ENCODE data around the gene FGD1.

The FGD1 gene

DNA sequence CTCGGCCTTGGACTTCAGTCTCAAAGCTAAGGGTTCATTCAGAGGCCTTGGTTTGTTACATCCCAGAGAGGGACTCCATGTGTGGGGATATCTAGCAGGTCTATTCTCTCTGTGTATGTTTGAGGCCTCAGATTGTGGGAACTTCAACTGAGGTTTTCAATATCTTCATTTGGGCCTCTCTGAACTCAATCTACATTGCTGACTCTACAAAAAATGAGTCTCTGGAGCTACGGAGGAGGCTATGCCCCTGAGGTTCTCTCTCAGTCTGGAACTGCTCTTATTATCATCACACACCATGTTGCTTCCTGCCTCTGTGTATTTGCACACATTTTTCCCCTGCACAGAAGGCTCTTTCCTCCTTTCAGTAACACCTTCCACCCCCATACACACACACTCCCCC lies 60.9 kb downstream of the FGD1 start:
- no peak overlapping the region for H3K4me3 ChIP-seq (replicated peaks; ENCODE audit: low read depth, low read length)
- no peak for DNase-seq (ENCODE audit: low read depth)
- TF ChIP-seq CTCF (IDR thresholded peaks at IDR 0.05; ENCODE audit: low read length, missing control alignments): no peak

GRCh38 chrX:54430519-54430918 lies 65.5 kb downstream of the FGD1 start:
- no peak for DNase-seq (ENCODE audit: low read depth)
- no peak overlapping the region for H3K4me3 ChIP-seq (replicated peaks; ENCODE audit: low read depth, low read length)
- TF ChIP-seq CTCF (IDR thresholded peaks at IDR 0.05; ENCODE audit: low read length, missing control alignments): no peak

- H3K4me3 ChIP-seq (replicated peaks; ENCODE audit: low read depth, low read length): no peak overlapping the region
- no peak for TF ChIP-seq CTCF (IDR thresholded peaks at IDR 0.05; ENCODE audit: low read length, missing control alignments)
Measured at GRCh38 chrX:54427837-54428424, 68.1 kb downstream of the FGD1 start.

DNA sequence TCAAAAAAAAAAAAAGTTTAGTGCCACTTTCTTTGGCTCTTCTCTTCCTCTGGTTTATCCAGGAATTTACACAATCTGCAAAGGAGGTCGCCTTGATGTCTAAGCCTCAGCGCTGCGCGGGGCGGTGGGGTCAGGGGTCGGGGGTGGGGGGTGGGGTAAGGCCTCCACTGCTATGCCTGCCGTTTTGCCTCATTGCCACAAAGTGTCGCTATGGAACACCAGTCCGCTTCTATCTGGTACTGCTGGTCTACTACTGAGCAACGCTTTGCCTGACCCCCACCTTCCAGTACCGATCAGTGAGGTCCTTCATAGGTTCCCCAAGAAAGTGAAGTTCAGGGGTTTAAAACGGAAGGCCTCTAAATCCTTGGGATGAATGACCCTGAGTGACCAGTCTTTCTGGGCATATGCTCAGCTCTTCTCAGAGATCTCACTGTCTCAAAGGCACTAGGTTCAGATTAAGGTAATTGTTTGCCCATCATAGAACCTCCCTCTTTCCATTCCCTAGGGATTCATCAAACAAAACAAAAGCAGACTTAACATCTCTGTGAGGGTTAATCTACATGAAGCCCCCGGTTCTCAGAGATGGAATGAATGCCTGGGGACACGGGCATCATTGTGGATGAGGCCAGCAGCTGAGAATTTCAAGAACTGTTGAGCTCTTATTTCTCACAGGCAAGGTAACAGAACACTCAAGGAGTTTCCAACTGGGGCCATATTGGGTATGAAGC lies 72.7 kb downstream of the FGD1 start:
- peak; percentile 10 for DNase-seq (ENCODE audit: low read depth)
- no peak overlapping the region for H3K4me3 ChIP-seq (replicated peaks; ENCODE audit: low read depth, low read length)
- TF ChIP-seq CTCF (IDR thresholded peaks at IDR 0.05; ENCODE audit: low read length, missing control alignments): no peak

More at GRCh38 chrX:54427837-54428424, 68.1 kb downstream of the FGD1 start:
- DNase-seq (ENCODE audit: low read depth): no peak

GRCh38 chrX:54422168-54422567 lies 73.9 kb downstream of the FGD1 start:
- no peak for DNase-seq (ENCODE audit: low read depth)
- no peak overlapping the region for H3K4me3 ChIP-seq (replicated peaks; ENCODE audit: low read depth, low read length)
- no peak for TF ChIP-seq CTCF (IDR thresholded peaks at IDR 0.05; ENCODE audit: low read length, missing control alignments)

DNA sequence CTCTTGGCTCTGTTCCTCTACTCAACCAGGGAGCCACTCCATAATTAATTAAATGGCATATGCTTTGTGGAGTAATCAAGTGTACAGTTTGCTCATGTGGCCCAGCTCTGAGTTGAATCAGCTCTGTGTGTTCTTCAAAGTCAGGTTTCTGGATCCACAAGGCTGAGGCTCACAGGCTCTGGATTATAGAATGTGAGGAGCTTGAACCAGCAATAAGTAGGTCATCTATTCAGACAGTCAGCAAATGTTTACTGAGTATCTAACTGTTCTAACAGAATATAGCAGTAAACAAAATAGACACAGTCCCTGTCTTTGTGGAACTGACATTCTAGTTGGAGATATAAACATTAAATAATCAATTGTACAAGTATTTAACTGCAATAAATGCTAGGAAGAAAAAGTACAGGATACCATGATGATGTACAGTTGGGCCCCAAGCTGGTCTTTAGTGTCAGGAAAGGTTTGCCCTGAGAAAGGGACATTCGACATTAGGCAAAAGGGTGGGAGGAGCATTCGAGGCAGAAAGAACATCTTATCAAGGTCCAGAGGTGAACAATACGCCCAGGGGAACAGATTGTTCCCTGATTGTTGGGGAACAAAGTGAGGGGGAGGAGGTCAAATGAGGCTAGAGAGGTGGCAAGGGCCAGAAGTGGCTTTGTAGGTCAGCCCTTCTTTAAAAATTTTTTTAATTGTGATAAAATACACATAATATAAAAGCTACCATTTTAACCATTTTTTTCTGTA lies 76.3 kb downstream of the FGD1 start:
- no peak for TF ChIP-seq CTCF (IDR thresholded peaks at IDR 0.05; ENCODE audit: low read length, missing control alignments)
- no peak for DNase-seq (ENCODE audit: low read depth)
- no peak overlapping the region for H3K4me3 ChIP-seq (replicated peaks; ENCODE audit: low read depth, low read length)
